Effector memory CD8-positive, alpha-beta T cell (primary cell): Measurements from ENCODE around the gene ZNF26.
"Not testable (repeated sequence)": the region's sequence is repeated elsewhere in the genome, so short reads cannot be mapped to it uniquely, and the experiment has no call there.

ENCODE experiments used
- ATAC-seq: fragments of 150-1000 bp; cut with Tn5 transposase; replicated peaks from 2 replicates; pipeline ENCODE4 v1.10.0; 2021; ENCODE audit warnings: mild to moderate bottlenecking, moderate library complexity
- DNase-seq, 3 experiments: peaks; one replicate each; pipeline ENCODE4 v3.0.0; 2021
- H3K27ac Mint-ChIP-seq, 2 donors: one replicate each; pipeline ENCODE4 v1.8.0; 2022; ENCODE audit warnings: mild to moderate bottlenecking in 2 of 2, mixed read lengths in 2 of 2, moderate library complexity in 2 of 2
- H3K27me3 Mint-ChIP-seq, 2 donors: one replicate each; pipeline ENCODE4 v1.8.0; 2022; ENCODE audit warnings: mixed read lengths in 2 of 2
- H3K36me3 Mint-ChIP-seq: one replicate; pipeline ENCODE4 v1.8.0; 2022; ENCODE audit warnings: mild to moderate bottlenecking, moderate library complexity, mixed read lengths; ENCODE audit not compliant: insufficient read depth
- H3K4me1 Mint-ChIP-seq, 2 donors: one replicate each; pipeline ENCODE4 v1.8.0; 2022; ENCODE audit warnings: low read depth in 2 of 2, mixed read lengths in 2 of 2
- H3K4me3 Mint-ChIP-seq, 2 donors: one replicate each; pipeline ENCODE4 v1.8.0; 2022; ENCODE audit warnings: mild to moderate bottlenecking in 2 of 2, mixed read lengths in 2 of 2, moderate library complexity in 2 of 2
- H3K9me3 Mint-ChIP-seq, 2 donors: one replicate each; pipeline ENCODE4 v1.8.0; 2022; ENCODE audit warnings: mixed read lengths in 2 of 2

The ZNF26 gene

GRCh38 chr12:132950844-132951535 is 35.2 kb upstream of the ZNF26 start:
- peaks cover 11% of the 10 kb centered on the region for H3K36me3 Mint-ChIP-seq
- H3K9me3 Mint-ChIP-seq = peaks cover 0 to 4% of the 10 kb centered on the region in 2 donors
- H3K4me1 Mint-ChIP-seq = peaks cover 13 to 22% of the 10 kb centered on the region in 2 donors
- DNase-seq (no peak), ATAC-seq (no peak)
- H3K27ac Mint-ChIP-seq = no peak overlapping the region
- no peak overlapping the region for H3K4me3 Mint-ChIP-seq
- no peaks in the 10 kb centered on the region for H3K27me3 Mint-ChIP-seq

GRCh38 chr12:132951649-132952048 is 34.5 kb upstream of the ZNF26 start:
- Mint-ChIP-seq H3K36me3 (peaks cover 16% of the 10 kb centered on the region), H3K9me3 (peaks cover 0 to 3% of the 10 kb centered on the region in 2 donors), H3K4me3 (no peak overlapping the region), H3K4me1 (peaks cover 20 to 26% of the 10 kb centered on the region in 2 donors), H3K27me3 (no peaks in the 10 kb centered on the region), H3K27ac (no peak overlapping the region)
- ATAC-seq = no peak
- DNase-seq = no peak

- H3K36me3 Mint-ChIP-seq = peaks cover 11% of the 10 kb centered on the region
- H3K4me1 Mint-ChIP-seq = peaks cover 20 to 31% of the 10 kb centered on the region in 2 donors
- no peak overlapping the region for H3K4me3 Mint-ChIP-seq
- DNase-seq (no peak), ATAC-seq (no peak)
- no peaks in the 10 kb centered on the region for H3K27me3 Mint-ChIP-seq
- peak overlapping the region in 1 of 2 donors; percentile 96 for H3K27ac Mint-ChIP-seq
- peaks cover 0 to 3% of the 10 kb centered on the region in 2 donors for H3K9me3 Mint-ChIP-seq
Observed at GRCh38 chr12:132952371-132953162, 33.6 kb upstream of the ZNF26 start.

- H3K27ac Mint-ChIP-seq = peak overlapping the region in 1 of 2 donors; percentile 96
- H3K4me3 Mint-ChIP-seq = no peak overlapping the region
- peaks cover 20 to 31% of the 10 kb centered on the region in 2 donors for H3K4me1 Mint-ChIP-seq
- no peak for DNase-seq
- H3K36me3 Mint-ChIP-seq = peaks cover 11% of the 10 kb centered on the region
- no peaks in the 10 kb centered on the region for H3K27me3 Mint-ChIP-seq
- ATAC-seq = no peak
- peaks cover 0 to 3% of the 10 kb centered on the region in 2 donors for H3K9me3 Mint-ChIP-seq
Observed at GRCh38 chr12:132953163-132953425, 33.1 kb upstream of the ZNF26 start.

GRCh38 chr12:132953771-132954170 is 32.4 kb upstream of the ZNF26 start:
- H3K36me3 Mint-ChIP-seq = peaks cover 11% of the 10 kb centered on the region
- peak overlapping the region; percentile 96 for H3K27ac Mint-ChIP-seq
- DNase-seq (no peak), ATAC-seq (no peak)
- no peak overlapping the region for H3K4me3 Mint-ChIP-seq
- peaks cover 0 to 3% of the 10 kb centered on the region in 2 donors for H3K9me3 Mint-ChIP-seq
- H3K4me1 Mint-ChIP-seq = peaks cover 20 to 31% of the 10 kb centered on the region in 2 donors
- no peaks in the 10 kb centered on the region for H3K27me3 Mint-ChIP-seq

GRCh38 chr12:132954471-132955048 is 31.6 kb upstream of the ZNF26 start:
- DNase-seq (no peak), ATAC-seq (no peak)
- Mint-ChIP-seq H3K4me3 (peak overlapping the region; percentile 91 to 95), H3K27ac (peak overlapping the region; percentile 96), H3K27me3 (no peaks in the 10 kb centered on the region), H3K36me3 (peaks cover 11% of the 10 kb centered on the region), H3K9me3 (peaks cover 0 to 2% of the 10 kb centered on the region in 2 donors), H3K4me1 (peaks cover 20 to 28% of the 10 kb centered on the region in 2 donors)

GRCh38 chr12:132955094-132956010 is 30.8 kb upstream of the ZNF26 start:
- ATAC-seq (peak; percentile 50), DNase-seq (no peak)
- Mint-ChIP-seq H3K27me3 (no peaks in the 10 kb centered on the region), H3K36me3 (peaks cover 11% of the 10 kb centered on the region), H3K4me3 (peak overlapping the region; percentile 91 to 95), H3K27ac (peak overlapping the region; percentile 96), H3K4me1 (peaks cover 20 to 27% of the 10 kb centered on the region in 2 donors), H3K9me3 (peaks cover 0 to 1% of the 10 kb centered on the region in 2 donors)

GRCh38 chr12:132956011-132956788 is 30.0 kb upstream of the ZNF26 start, which contains the start of gene ZNF605:
TSS of gene ZNF605 (minus strand) at chr12:132956306. CDS start at chr12:132945635, 10,671 bp downstream.
- H3K36me3 Mint-ChIP-seq = peaks cover 11% of the 10 kb centered on the region

GRCh38 chr12:132961790-132962189 is 24.4 kb upstream of the ZNF26 start:
- not testable (repeated sequence) for H3K9me3 Mint-ChIP-seq, ATAC-seq, H3K4me3 Mint-ChIP-seq, H3K27me3 Mint-ChIP-seq, DNase-seq, H3K4me1 Mint-ChIP-seq, H3K27ac Mint-ChIP-seq
- peaks cover 12% of the 10 kb centered on the region for H3K36me3 Mint-ChIP-seq

More at GRCh38 chr12:132956011-132956788, 30.0 kb upstream of the ZNF26 start, which contains the start of gene ZNF605:
- H3K4me1 Mint-ChIP-seq = peaks cover 20 to 27% of the 10 kb centered on the region in 2 donors
- H3K27ac Mint-ChIP-seq = peak within 1 kb of the TSS; percentile 96
- peaks cover 0 to 1% of the 10 kb centered on the region in 2 donors for H3K9me3 Mint-ChIP-seq
- DNase-seq (peak; percentile 81 to 84 (median 84)), ATAC-seq (peak; percentile 95)
- H3K4me3 Mint-ChIP-seq = peak within 1 kb of the TSS; percentile 91 to 95
- H3K27me3 Mint-ChIP-seq = no peaks in the 10 kb centered on the region

- H3K4me1 Mint-ChIP-seq, H3K27me3 Mint-ChIP-seq, ATAC-seq, H3K27ac Mint-ChIP-seq, DNase-seq, H3K4me3 Mint-ChIP-seq, H3K9me3 Mint-ChIP-seq: not testable (repeated sequence)
- H3K36me3 Mint-ChIP-seq = peaks cover 12% of the 10 kb centered on the region
Observed at GRCh38 chr12:132963947-132964346, 22.2 kb upstream of the ZNF26 start.

GRCh38 chr12:132965796-132966195 is 20.4 kb upstream of the ZNF26 start:
- H3K9me3 Mint-ChIP-seq = peaks cover 4 to 7% of the 10 kb centered on the region in 2 donors
- H3K4me1 Mint-ChIP-seq = peaks cover 0 to 2% of the 10 kb centered on the region in 2 donors
- H3K27me3 Mint-ChIP-seq = no peaks in the 10 kb centered on the region
- DNase-seq (no peak), ATAC-seq (no peak)
- no peak overlapping the region for H3K4me3 Mint-ChIP-seq
- H3K27ac Mint-ChIP-seq = no peak overlapping the region
- peaks cover 12% of the 10 kb centered on the region for H3K36me3 Mint-ChIP-seq

- Mint-ChIP-seq H3K27ac (no peak overlapping the region), H3K9me3 (peaks cover 4 to 7% of the 10 kb centered on the region in 2 donors), H3K36me3 (peaks cover 12% of the 10 kb centered on the region), H3K4me1 (peaks cover 0 to 2% of the 10 kb centered on the region in 2 donors), H3K27me3 (no peaks in the 10 kb centered on the region), H3K4me3 (no peak overlapping the region)
- ATAC-seq = no peak
- DNase-seq = no peak
Observed at GRCh38 chr12:132966676-132967415, 19.3 kb upstream of the ZNF26 start.
